HG03103 (cell line): ENCODE data around the gene CCDC157.

Experiments
- ATAC-seq: cut with Tn5 transposase; IDR thresholded peaks from one replicate; pipeline ENCODE4 v1.9.1; 2021; ENCODE audit warnings: low read depth; ENCODE audit not compliant: unreplicated experiment

Gene CCDC157

DNA sequence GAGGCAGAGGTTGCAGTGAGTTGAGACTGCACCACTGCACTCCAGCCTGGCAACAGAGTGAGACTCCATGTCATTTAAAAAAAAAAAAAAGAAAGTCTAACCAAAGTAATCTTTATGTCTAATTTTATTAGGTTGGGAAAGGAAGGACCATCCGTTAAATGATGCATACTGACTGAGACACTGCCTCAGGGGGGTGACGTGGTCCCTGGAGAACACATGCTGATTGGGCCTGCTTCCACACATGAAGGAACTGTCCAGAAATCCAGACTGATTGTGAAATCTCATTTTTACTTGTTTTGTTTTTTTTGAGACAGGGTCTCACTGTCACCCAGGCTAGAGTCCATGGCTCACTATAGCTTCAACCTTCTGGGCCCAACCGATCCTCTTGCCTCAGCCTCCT lies 5.6 kb upstream of the CCDC157 start:
- no peak for ATAC-seq

DNA sequence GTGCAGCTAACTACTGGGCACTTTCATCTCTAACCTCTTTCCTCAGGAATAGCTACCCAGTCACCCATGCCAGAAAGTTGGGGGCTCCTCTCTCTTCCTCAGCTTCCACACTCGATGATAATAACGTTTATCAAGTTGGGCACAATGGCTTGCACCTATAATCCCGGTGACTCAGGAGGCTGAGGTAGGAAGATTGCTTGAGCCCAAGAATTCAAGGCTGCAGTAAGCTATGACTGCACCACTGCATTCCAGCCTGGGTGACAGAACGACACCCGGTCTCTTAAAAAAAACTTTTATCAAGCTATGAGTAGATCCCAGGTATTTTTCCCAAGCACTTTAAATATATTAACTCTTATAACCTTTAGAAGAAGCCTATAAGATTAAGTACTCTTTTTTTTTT lies 2.2 kb upstream of the CCDC157 start:
- ATAC-seq: no peak

GRCh38 chr22:30357236-30357570 lies 396 bp downstream of the CCDC157 start:
- ATAC-seq: no peak

GRCh38 chr22:30357650-30358215 lies 926 bp downstream of the CCDC157 start:
- no peak for ATAC-seq

DNA sequence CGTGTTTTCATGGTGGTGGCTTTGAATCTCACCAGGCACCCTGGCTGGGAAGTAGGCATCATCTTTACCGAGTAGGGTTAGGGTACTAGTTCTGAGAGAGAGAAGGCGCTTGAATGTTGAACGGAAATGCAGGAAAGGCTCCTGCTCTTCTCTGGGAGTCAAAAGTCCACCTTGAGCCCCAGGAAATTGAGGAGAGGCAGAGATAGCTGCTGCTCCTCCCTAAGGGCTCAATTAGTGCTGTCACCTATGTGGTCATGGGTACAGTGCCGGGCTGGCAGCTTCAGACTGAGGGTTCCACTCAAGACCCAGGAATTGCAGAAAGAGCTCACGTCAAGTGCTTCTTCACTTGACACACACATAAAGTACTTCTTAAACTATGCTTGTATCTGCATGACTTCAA lies 1.7 kb downstream of the CCDC157 start:
- ATAC-seq: no peak

DNA sequence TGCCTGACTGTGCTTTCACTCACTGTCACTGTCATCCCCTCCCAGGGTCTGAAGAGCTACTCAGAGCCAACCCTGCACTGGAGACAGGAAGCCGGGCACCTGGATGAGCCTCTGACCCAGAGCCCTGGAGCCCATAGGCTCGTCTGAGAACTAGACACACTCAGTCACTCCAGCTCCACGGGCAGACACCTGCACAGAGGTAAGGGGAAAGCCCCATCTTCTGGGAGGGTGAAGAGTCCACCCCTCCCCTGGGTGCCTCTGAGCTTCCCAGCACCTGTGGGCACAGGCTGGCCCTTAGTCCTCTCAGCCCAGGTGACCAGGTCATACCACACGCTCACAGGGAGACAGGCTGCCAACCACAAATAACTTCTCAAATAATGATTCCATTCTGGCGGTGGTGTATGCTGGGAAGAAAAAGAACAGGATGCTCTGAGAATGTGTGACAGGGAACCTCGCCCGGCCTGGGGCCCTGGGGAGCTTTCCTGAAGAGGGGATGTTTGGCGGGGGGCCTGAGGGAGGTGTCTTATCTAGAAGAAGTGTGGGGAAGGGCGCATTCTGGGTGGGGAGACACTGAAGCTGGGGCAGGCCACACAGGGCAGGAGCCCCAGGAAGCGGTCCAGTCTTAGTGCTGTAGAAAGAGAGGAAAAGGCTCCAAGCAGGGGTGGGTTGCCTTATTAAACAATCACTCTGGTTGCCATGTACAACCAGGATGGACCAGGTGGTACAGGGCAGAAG lies 5.3 kb downstream of the CCDC157 start:
- no peak for ATAC-seq

DNA sequence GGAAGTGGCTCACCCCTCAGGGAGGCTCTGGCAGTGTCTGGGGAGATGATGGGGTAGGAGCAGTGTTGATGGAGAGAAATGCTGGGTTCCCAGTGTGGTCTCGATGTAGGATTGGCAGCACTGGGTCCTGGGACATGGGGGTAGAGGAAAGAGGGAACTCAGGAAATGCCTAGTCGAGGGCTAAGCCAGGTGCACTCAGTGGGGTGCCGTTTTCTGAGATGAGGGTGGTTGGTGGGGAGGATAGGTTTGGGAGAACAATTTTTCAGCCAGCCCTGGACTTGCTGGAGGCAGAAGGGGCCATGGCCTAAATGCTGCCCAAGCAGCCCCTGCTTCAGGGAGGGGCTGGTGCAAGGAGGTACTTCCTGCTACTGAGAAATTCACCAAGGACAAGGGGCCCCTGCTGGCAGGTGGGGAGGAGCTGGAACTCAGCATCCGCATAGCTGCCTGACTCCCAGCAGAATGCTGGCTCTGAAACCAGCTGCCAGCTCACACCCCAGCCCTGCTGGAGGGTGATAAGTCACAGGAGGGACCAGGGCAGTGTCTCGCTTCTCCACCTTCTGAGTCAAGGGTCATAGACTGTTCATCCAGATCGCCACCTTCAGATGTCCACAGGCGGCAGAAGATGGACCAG lies 6.0 kb downstream of the CCDC157 start:
- no peak for ATAC-seq

- no peak for ATAC-seq
These were observed 9.1 kb downstream of the CCDC157 start for GRCh38 chr22:30365891-30366290.

DNA sequence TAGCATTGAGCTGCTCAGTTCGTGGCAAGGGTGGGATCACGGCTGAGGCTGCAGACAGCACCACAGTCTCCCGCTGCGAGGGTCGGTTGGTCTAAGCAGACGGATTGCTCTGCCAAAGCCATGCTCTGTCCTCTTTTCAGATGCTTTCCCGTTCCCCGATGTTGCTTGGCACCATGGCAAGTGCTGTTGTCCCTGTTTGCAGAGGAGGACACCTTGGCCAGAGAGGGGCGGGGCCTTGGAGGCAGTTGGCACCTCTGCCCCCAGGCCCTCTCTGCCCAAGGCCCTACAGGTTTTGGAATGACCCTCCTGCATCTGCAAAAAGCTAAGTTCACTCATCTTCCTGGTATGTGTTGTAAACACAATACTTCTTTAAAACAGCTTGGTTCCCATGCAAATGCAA lies 11.6 kb downstream of the CCDC157 start:
- no peak for ATAC-seq

GRCh38 chr22:30370641-30371230 lies 13.9 kb downstream of the CCDC157 start:
- ATAC-seq: no peak

- no peak for ATAC-seq
These were observed 14.5 kb downstream of the CCDC157 start for GRCh38 chr22:30371321-30371720.

GRCh38 chr22:30371981-30372380 lies 15.2 kb downstream of the CCDC157 start:
- no peak for ATAC-seq

DNA sequence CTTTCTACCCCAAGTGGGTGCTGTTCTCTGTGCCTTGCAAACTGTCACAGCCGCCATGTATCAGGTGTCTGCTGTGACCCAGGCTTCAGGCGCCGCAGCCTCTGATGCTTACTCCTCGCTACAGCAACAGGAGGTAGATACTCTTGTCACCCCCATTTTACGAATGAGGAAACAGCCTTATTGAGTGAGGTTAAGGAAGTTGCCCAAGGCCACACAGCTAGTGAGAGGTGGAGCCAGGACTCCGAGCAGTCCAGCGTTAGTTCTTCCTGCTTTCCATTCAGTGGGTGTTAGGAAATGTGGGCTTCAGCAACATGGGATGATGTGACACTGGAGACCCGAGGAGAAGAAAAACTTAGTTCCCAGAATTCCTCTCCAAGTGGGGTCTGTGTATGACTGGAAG lies 16.1 kb downstream of the CCDC157 start:
- ATAC-seq: no peak

DNA sequence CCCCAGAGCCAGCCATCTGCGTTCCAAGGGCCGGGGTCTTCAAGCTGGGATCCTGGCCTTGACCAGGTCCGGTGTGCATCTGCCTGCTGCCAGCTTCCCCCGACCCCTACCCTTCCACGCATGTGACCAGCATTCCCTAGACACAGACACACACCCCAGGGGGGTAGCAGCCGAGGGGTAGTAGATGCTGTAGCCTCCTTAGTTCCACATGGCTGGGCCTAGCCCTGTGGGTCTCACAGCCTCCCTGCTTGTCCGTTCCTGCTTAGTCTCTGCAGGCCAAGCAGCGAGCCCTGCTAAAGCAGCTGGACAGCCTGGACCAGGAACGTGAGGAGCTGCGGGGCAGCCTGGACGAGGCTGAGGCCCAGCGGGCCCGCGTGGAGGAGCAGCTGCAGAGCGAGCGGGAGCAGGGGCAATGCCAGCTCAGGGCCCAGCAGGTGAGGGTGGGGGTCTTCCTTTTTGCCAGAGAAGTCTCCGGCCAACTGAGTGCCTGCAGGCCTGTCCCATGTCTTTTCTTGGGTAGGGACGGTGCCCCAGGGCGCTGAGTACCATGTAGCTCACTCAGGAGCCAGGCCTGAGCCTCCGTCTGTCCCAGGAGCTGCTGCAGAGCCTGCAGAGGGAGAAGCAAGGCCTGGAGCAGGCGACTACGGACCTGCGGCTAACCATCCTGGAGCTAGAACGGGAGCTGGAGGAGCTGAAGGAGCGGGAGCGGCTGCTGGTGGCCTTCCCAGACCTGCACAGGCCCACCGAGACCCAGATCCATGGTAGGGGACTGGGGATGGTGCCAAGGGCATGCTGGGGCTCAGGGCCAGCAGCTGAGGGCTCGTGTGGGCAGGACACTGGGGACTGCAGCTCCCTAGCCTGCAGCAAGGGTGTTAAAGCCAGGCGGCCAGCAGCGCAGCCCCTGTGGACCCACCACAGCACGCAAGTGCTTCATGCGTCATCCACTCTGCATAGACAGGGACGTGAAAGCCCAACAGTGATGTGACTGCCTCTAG lies 16.8 kb downstream of the CCDC157 start:
- ATAC-seq: no peak

DNA sequence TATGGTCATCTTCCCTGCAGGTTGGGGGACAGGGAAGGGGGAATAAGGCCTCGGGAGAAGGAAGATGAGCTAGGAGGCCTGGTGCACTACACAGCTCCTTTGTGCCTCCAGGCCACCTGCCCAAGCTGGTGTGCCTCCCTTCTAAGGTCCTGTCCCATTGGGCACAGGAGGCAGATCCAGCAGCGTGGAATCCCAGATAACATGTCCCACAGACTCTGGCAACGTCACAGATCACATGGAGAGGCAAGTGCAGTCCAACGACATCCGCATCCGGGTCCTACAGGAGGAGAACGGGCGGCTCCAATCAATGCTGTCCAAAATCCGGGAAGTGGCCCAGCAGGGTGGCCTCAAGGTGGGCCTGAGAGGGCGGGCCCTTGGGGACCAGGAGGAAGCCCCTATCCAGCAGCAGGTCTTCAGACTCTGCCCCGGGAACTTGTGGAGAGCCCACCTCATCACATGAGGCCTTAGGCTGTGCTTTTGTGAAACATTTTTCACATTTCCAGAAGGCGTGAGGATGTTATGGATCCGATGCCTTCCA lies 18.6 kb downstream of the CCDC157 start:
- ATAC-seq: no peak

GRCh38 chr22:30380011-30380410 lies 23.2 kb downstream of the CCDC157 start:
- no peak for ATAC-seq

DNA sequence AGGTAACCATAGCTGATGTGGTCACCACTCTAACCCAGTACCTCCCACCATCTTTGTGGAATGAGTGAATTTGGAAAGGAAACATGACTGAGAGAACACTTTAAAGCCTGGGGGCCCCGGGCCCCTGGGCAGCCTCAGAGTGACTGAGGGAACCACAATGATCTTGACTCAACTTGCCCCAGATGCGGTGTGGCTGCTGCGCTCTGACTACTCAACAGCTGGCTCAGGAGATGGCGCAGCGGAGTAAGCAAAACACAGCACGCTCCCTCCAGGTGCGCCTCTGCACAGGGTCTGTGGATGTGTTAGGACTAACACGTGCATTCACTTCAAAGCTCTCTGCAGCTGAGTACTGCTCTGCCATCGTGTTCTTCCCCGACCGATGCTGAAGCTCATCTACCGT lies 24.5 kb downstream of the CCDC157 start:
- no peak for ATAC-seq

GRCh38 chr22:30382340-30382739 lies 25.5 kb downstream of the CCDC157 start:
- no peak for ATAC-seq

DNA sequence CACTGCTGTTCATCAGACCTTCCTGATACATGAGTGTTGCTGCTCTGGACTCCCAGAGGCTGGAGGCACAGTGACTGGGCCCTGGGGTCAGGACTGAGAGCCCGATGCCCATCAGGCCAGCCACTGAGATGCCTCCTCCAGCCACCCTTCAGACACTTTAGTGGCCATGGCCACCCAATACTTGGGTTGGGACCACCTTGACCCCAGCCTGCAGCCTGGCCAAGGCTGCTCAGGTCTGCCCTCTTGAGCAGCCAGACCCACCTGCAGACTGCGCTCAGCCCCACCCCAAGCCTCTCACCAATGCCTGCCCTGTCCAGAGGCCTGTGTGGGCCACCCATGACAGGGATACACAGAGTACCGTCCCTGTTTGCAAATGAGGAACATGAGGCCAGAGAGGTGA lies 26.3 kb downstream of the CCDC157 start:
- ATAC-seq: no peak

GRCh38 chr22:30385942-30386341 lies 29.1 kb downstream of the CCDC157 start:
- no peak for ATAC-seq

- ATAC-seq: no peak
These were observed 29.8 kb downstream of the CCDC157 start for GRCh38 chr22:30386608-30386959.
